HCEC 1CT (cell line): ENCODE results near the gene CAMK2G.
"Not testable (repeated sequence)": the region's sequence is repeated elsewhere in the genome, so short reads cannot be mapped to it uniquely, and the experiment has no call there.

Source experiments
- DNase-seq: peaks from one replicate; pipeline ENCODE4 v3.0.0-alpha.2; 2017

Gene CAMK2G

DNA sequence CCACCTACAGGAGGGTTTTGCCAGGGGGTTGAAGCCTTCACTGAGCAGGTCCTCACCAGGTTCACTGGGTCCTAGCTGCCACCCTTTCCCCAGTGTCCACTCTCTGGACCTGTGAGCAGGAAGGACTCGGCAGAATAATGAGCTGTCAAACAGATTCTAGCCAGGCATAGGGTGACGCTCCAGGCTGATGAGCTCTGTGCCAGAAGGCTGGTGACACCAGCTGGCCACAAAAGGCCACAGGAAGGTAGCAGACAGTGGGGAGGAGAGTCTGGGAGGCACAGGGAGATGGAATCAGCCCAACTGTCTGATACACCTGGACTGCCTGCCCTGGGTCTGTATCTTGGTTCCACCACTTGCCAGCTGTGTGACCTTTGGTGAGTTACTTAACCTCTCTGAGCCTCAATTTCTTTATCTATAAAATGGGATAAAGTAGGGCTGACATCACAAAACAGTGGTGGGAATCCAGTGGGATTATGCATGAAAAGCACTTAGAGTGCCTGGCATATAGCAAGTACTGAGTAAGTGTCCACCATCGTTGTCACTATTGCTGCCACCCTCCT lies 36.3 kb downstream of the CAMK2G start:
- DNase-seq: no peak

- peak; percentile 61 for DNase-seq
Observed at GRCh38 chr10:73837072-73837471, 37.3 kb downstream of the CAMK2G start.

DNA sequence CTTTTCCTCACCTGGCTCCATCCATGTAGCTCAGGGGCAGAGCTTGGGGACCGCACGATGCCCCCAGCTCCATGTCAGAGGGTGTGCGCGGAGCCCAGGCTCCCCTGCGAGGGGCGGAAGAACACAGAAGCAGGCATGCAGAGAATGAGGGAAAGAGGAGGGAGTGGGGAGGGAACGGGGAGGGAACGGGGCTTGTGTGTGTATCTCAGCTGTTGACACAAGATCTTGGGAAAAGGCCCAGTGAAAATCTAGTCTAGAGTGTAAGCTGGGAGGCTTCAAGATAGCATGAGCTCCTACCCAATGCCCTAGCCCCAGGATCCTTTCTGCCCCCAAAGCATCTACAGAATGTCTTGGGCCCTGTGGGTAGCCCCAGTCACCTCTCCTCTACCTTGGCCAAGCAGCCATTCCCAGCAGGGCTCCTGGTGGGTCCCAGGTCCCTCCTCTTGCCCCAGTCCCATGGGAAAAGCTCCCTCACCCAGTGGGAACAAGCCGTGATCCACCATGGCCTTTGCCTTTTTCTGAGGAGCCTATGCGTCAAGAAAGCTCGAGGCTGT lies 37.9 kb downstream of the CAMK2G start:
- DNase-seq: no peak

- DNase-seq: not testable (repeated sequence)
Observed at GRCh38 chr10:73829090-73829489, 45.3 kb downstream of the CAMK2G start.

- DNase-seq: no peak
Observed at GRCh38 chr10:73828161-73828560, 46.2 kb downstream of the CAMK2G start.

DNA sequence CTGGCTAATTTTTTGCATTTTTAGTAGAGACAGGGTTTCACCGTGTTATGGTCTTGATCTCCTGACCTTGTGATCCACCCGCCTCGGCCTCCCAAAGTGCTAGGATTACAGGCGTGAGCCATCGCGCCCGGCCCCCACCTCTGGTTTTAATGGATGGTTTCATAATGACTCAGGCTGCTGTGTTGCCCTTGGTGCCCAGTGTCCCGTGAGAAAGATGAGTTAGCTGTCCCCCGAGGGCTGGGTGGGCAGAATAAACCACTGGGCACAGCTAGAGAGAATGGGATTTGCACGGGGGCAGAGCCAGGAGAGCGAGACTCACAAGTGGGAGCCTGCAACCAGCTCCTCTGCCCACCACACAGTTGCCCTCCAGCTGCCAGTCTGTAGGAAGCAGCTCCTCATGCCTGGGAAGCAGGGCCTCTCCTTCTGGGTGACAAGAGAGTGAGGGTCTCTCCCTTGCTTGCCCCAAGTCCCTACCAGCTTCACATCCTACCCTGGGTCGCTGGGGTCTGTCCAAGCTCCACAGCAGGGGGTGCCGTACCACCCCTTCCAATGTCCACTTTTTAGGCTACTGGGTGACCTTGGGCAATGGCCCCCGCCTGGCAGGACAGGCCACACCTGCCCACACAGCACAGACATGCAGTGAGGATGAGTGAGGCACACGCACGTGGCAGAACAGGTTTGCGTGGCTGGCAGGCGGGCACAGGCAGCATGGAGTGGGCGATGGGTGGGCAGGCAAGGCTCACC lies 46.8 kb downstream of the CAMK2G start:
- no peak for DNase-seq

DNA sequence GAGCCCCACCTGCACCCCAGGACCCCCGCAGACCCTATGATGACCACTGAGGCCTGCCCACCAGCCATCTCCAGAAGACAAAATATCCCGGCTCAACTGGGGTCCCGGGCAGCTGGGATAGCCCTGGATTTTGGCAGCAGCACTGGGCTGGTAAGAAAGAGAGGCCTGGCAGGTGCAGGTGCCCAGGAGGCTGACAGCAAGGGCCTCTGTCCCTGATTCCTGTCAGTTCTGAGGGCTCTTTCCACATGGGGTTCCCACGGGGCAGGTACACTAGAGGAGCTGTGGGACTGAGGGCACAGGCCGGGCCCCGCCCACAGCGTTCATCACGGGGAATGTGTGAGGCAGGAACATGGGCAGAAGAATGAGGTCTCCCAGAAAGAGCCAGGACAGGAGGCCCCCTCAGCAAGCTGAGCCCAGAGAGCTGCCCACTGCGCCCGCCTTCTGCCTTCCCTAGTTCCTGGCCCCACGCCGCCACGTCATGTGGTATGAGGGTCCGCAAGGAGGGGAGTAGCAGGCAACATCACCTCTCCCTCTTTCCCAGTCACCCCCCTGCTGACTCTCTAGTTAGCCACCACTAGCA lies 50.1 kb downstream of the CAMK2G start:
- no peak for DNase-seq

- DNase-seq: no peak
Observed at GRCh38 chr10:73823391-73823790, 51.0 kb downstream of the CAMK2G start.

GRCh38 chr10:73819513-73820093 lies 54.8 kb downstream of the CAMK2G start:
- DNase-seq: no peak

- no peak for DNase-seq
Observed at GRCh38 chr10:73819081-73819480, 55.3 kb downstream of the CAMK2G start.

DNA sequence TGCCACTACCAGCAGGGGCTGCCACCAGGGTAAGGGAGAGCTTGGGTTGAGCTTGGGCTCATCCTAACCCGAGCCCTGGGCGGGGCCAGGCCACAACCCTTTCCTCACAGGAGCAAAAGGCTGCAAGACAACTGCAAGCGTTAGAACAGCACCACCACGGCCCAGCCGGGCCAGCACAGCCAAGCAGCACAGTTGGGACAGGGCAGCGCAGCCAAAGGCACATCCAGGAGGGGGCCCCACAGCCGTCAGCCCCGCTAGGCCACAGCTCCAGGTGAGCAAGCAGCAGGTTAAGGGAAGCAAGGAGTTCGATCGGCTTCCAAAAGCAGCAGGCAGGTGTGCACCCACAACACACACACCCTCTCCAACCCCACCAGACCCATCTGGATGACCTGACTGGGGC lies 56.0 kb downstream of the CAMK2G start:
- no peak for DNase-seq

DNA sequence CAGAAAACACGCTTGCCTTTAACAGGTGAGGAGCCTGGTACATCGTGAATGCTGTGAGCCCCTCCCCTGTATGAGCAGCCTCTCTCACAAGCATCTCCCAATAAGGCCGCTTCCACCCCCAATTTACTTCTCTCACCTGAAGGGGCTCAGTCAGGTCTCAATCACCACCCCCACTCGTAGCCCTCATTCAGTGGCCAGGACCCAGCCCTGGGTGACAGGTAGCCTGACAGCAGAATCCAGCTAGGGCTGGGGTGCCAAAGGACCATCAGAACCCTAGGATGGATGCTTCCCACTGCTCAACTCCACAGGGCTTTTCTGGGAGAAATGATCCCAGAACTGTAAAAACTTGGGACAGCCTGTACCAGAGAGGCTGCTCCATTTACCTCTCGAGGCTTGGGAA lies 56.5 kb downstream of the CAMK2G start:
- no peak for DNase-seq

DNA sequence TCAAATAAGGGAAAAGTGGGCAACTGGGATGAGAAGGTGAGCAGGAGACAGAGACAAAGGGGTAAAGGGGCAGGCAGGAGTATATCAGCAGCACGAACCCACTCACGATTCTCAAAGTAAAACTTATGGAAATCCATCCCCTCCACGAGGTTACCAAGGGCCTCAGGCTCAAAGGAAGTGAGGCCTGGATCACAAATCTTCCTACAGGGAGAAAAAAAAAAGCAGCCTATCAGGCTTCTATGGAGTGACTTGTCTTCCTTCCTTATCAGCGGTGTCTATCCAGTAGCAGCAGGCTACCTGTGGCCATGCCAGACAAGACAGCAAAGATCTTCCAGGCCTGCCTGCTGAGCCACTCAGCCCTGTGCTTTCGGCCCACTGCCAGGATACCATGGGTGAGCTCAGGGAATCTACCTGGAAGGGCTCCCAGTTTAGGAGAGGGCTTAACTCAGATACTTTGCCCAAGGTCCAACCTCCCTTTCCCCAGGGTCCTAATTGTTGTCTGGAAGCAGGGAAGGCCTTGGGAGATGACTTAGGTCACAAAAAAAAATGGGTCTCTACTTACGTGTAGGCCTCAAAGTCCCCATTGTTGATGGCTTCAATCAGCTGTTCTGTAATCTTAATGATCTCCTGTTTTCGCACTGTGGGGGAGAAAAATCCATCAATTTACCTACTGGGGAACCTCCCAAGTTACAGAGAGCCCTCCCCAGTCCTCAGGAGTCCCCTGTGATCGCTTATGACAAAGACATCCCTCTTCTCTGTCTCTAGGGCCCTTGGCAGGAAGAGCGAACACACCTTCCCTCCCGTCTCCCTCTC lies 57.2 kb downstream of the CAMK2G start:
- DNase-seq: no peak

DNA sequence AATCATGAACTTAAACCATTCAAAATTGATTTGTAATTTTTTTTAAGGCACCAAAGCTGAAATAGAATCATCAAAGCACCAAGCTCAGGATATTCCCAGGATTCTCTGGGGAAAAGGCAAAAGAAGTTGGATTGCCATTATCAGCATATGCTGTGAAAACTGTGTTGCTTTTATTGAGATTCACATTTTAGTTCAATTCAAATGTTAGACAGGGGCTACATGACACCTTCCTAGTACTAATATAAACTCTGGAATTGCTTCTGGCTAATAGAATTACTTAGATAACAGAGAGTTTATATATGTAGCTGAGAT lies 58.7 kb downstream of the CAMK2G start:
- no peak for DNase-seq

GRCh38 chr10:73814896-73815718 lies 59.2 kb downstream of the CAMK2G start:
- no peak for DNase-seq

- DNase-seq: no peak
Observed at GRCh38 chr10:73814276-73814895, 60.0 kb downstream of the CAMK2G start.

GRCh38 chr10:73813333-73813732 lies 61.0 kb downstream of the CAMK2G start:
- DNase-seq: no peak

- DNase-seq: no peak
Observed at GRCh38 chr10:73812657-73813056, 61.7 kb downstream of the CAMK2G start.

DNA sequence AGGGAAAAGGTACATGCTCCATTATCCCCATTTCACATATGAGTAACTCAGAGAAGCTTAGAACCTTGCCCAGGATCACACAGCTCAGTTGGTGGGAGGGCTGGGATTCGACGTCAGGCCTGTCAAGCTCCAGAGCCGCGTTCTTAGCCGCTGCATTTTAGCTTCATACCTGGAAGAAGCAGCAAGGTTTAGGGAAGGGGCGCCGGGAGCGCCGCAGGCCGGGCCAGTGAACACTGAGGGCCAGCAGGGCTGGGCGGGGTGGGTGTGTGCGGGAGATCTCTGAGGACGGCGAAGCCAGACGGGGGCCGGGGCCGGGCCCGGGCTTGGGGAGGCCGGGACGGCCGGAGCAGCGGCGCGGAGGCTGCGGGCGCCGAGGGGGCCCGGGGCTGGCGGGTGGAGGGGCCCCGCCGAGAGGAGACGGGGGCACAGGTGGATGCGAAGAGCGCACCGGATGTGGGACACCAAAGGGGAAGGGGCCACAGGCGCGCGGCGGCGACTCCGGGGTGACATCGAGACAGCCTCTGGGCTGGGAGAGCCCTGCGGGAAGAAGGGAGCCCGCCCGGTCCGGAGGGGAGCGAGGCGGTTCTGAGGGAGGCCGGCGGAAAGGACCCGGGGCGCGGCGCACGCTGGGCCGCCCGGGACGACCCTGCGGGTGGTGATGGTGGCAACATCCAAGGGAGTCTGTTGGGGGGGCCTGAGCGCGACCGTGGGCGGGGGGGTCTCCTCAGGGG lies 63.5 kb downstream of the CAMK2G start:
- no peak for DNase-seq

- DNase-seq: no peak
Observed at GRCh38 chr10:73810358-73810734, 64.0 kb downstream of the CAMK2G start.
